DMS53 treated with DMSO at 0.1 percent for 48 hours (cell line): ENCODE measurements around the gene ADORA1.

Source experiments
- DNase-seq: peaks from one replicate; lab custom pipeline; 2025; ENCODE audit not compliant: unreplicated experiment; lab: John Stamatoyannopoulos, UW

ADORA1 gene

DNA sequence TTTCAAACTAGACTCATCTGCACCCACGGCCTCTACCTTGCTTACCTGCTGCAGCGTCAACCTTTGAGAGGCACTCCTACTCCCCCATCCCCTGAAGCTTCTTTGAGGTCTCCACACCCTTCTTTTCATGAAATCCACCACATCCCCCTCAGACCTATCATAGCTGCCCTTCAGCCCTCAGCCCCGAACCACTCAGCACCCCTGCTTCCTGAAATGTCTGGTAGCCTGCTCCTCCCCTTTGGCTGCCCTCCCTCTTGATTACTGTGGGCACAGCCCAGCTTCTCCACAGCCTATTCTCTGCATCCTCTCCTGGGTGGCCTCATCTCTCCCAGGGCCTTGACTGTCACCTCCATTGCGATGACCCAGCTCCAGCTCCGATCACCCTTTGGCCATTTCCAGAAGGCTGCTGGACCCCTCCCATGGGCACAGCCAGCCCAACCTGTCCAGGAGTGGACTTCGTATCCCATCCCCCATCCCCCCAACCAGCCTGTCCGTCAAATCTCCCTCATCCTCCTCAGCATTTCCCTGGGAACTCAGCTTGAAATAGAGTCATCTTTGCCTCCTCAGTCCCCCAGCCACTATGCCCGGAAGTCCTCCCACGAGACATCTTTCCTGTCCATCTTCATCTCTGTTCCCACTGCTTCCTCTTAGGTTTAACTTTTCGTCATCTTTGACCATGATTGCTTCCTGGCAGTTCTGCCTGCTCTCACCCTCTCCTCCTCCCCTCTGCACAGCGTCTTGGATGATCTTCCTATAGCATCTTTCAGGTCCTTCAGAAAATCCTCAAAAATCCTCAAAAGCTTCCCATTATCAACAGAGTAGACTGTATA lies 6.1 kb upstream of the ADORA1 start:
- DNase-seq = no peak

DNA sequence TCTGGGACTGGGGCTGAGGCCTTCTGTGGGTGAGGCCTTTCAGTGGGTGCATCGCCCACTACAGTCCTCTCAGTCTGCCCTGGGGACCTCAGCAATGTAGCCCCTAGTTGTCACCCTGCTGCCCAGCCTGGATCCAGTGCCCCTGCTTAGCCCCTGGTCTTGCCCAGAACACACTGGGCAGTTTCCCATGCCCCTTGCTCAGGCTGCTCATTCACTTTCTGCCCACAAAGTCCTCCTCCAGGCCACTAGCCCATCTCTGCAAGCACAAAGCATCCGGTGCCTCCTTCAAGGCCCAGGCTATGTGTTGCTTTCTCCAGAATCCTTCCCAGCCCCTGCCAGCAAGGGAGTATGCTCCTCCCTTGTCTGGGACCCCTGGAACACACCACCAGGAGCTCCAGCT lies 5.4 kb upstream of the ADORA1 start:
- no peak for DNase-seq

DNA sequence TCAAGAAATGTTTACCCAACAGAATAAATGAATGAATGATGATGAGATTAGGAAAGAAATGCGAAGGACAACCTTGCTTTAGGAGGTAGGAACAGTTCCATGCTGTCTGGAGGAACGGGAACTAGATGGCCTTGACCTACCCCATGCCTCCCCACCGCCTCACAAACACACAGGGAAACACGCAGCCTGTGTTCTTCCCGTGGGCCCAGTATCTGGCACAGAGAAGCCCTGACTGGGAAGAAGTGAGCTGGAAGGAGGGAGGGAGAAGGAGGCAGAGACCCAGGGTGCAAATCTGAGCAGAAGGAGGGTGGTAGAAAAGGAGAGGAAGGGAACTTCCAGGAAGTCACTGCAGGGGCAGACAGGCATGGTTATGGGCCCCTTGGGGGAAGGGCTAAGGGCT lies 3.5 kb upstream of the ADORA1 start:
- no peak for DNase-seq

DNA sequence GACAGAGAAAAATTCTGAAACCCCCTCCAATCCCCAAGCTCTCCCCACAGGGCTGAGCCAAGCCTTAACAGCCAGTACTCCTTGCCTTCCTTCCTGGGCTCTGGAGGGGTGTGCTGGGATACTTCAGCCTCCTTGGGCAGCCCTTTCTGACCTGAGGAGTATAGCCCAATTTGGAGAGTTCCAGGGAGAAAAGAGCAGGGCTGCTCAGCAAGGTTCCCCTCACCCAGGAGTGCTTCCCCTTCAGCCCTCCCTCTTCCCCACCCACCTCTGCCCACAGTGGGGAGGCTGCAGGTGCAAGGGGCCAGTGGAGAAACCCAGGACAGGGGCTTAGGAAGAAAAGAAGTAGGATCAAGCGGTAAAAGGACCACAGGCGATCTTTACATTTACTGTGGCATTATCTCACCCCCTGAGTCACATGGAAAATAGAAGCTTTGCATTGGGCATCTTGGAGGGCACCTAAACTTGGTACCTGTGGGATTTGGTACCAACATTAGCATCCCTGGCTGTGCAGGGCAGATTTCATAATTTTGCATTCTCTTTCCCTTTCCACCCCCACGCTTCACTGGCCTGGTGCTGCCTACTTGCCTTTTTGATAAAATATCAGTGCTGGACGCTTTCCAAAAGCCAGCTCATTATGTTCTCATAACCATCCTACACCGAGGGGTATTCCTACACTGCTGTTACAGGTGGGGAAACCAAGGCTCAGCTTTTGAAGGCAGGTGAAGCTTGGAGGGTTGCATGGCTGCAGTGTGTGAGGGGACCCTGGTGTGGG lies 2.8 kb upstream of the ADORA1 start:
- no peak for DNase-seq

DNA sequence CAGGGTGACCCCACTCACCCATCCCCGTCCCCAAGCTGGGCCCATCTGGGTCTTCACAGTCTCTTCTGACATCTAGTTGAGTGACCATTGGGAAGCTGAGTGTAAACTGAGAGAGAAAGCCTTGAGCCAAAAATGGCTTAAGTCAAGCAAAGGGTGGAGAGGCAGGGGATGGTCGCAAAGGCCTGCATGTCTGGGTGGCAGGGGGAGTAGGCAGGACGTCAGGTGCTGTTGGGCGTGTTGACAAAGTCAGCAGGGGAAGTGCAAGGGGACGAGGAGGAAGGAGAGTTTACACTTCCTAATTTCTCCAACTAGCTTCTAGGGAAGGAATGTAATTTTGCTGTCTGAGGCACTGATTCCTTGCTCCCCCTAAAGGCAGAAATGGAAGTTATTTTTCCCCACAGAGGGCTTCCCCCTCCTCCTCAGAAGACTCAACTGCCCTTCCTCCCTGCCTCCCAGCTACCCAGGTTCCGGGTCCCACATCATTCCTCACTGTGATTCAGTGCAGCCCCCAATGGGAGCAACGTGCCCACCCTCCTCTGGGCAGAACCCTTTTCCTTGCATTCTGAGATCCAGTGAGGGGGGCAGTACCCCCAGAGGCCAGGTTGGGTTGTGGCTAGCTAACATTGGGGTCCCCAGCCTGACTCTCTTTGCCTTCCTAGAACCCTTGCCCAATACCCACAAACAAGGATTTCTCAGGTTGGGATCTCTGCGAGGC lies 1.2 kb upstream of the ADORA1 start:
- DNase-seq = no peak

DNA sequence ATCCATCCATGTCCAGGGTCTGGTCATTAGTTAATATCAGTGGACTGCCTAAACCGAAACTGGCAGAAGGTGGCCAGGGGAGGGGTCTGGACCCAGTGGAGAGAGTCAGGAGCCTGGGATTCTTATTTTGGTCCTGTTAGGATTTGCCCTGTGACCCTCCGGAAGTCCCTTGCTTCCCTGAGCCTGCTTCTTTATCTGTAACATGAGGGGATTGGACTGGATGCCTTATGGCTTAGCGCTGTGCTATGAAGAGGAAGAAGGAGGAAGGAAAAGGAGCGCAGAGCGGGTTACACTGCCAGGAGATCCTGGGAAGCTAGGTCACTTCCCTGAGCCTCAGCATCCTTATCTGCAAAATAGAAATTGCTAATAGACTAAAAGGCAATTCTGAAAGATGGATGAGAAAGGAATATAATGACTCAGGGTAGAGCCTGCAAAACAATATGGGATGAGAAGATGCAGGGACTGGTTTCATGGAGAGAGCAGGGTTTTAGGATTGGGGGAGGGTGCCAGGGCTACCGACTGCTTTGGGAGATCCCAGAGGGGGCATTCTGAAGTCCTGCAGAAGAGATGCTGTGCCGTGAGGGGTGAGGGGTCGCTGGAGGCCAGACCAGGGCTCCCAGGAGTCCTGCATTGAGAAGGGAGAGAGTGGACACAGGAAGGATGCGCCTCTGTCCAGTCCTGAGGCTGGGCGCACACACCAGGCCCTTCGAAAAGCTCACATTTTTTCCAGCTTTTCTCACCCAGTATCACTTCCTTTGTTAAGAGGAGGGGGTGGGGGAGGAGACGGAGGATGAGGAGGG lies 460 bp upstream of the ADORA1 start:
- no peak for DNase-seq

DNA sequence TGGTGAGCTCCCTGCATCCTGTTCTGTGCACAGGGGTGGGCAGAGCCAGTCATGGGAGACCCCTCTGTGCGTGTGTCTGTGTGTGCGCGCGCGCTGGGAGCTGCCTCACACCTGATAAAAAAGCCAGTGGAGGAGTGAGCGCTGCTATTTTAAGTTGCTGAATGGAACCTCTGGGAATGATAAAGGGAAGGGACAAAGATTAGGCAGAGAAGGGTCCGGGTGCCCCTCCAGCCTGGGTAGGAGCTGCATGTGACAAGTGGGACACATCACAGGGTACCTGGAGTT lies 847 bp downstream of the ADORA1 start:
- DNase-seq = no peak

DNA sequence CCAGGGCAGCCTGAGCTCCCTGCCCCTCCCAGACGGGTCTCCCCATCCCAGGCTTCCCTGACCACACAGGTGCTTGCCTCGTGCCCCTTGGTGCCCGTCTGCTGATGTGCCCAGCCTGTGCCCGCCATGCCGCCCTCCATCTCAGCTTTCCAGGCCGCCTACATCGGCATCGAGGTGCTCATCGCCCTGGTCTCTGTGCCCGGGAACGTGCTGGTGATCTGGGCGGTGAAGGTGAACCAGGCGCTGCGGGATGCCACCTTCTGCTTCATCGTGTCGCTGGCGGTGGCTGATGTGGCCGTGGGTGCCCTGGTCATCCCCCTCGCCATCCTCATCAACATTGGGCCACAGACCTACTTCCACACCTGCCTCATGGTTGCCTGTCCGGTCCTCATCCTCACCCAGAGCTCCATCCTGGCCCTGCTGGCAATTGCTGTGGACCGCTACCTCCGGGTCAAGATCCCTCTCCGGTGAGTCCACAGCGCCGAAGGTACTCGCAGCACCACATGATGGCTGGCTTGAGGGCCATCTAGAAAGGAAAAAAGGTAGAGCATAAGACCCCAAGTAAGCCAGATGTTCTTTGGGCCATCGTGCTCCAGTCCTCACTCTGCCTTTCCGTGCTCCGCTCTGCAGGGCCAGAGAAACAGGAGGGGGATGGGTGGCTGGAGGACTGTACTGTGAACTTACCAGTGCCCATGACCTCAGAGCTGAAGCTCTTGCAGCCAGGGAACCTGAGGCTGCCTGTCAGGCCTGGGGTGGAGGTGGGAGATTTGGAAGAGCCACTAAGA lies 1.4 kb downstream of the ADORA1 start:
- DNase-seq = no peak

DNA sequence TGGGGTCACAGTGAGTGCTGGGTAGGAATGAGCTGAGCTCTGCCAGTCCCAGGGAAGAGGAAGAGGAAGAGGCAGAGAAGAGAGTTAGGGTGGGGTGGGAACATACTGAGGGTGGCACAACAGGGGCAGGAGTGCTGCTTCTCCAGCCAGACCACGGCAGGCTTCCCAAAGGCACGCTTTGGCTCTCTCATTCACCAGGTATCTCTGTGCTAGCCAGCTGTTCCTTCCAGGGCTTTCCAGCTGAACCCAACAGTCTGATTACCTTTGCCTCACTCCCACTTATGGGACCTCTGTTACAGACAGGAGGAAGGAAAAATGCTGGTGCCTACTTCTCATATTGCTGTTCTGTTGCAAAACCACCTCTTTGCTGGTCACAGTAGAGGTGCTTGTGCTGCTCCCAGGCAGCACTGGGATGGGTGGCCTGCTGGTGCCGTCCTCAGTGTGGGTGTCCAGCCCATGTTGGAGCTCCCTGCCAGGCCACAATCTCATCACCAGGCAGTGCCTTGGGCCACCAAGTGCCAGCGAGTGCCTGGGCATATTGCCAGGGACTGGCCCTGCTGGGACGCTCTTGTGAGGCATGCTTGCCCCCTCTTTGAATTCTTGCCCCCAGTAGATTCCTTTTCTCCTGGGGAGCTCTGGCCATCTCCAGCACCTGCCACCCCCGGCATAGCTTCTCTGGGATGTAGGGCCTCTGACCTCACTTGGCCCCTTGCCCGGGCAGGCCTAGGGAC lies 2.1 kb downstream of the ADORA1 start:
- no peak for DNase-seq

DNA sequence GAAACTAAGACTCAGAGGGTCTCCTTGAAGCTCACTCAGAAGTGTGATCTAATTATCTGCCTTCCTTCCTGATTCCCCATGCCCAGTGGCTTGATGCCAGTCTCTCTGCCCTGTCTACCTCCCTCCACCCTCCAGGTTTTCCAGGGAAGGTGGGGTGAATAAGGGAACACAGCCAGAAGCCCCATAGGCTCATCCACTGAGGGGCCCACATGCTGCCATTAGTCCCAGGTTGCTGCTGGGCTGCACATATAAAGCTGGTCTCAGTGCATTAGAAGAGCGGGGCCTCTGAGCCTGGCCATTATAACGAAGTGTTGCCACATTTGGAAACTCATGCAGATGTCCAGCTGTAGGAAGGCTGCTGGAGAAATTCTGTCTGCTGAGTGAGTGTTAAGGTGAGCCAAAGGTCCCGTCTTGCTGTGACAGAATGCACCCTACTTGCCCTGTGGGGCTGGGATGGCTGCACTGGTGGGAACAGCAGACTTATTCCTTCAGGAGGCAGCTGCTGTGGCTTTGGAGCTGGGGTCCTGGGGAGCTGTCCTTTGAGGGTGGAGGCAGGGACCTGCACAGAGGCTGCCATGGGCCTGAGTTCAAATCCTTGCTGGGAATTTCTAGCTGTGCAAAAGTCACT lies 2.9 kb downstream of the ADORA1 start:
- DNase-seq = no peak

DNA sequence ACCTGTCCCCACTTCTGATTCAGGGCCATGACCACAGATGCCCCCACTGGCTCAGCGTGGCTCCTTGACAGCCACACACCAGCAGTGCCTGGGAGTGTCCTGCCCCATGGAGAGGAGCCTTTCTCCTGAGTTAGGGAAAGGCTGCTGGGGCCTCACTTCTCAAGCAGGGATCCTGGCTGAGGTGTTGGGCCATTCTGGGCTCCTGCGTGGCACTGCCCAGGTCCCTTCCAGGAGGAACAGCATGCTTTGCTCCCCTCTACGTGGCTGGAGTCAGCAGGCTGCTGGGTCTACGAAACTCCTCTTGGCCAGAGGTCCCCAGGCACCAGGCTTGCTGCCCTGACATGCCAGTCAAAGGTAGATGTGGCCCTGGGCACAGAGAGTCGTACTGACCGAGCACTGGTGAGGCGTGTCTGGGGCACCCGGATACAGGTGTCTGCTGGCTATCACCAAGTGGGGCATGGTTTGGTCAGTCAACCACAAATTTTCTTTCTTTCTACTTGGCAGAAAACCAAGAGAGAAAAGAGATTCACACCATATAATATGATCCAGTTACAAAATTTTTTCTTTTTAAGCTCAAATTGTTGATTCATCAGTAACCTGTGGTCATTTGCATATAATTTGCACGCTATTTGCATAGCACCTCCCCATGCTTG lies 4.1 kb downstream of the ADORA1 start:
- no peak for DNase-seq

DNA sequence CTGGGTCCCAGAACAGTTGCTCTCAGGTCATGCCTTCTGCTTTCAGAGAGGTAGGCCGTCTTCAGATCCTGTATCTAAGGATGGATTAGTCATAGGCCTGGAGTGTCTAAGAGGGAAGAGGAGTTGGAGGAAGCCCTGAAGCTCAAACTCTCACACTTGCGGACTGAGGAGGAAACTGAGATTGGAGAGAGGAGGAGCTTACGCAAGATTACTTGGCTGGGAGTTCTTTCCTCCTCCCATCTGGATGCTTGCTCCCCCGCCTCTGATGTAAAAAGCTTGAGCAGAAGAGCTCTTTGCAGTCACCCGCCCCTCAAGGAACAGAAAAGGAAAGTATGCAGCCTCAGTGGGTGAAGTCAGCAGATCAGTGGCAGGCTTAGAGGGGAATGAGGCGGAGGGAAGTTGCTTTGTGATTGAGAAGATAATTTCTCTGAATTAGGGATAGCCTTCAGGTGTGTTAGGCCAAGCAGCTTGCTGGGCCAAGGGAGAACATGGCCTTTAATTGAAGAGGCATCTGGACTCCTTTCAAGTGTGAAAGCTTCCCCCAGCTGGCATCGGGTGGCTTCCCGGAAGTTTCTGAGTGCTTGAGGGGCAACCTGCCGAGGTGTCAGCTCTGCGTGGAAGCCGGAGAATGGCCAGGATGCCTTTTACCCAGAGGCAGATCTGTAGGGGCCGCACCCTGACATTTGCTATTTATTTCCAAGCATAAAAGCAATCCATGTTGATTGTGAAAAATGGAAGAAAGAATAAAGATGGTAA lies 6.6 kb downstream of the ADORA1 start:
- DNase-seq = no peak

DNA sequence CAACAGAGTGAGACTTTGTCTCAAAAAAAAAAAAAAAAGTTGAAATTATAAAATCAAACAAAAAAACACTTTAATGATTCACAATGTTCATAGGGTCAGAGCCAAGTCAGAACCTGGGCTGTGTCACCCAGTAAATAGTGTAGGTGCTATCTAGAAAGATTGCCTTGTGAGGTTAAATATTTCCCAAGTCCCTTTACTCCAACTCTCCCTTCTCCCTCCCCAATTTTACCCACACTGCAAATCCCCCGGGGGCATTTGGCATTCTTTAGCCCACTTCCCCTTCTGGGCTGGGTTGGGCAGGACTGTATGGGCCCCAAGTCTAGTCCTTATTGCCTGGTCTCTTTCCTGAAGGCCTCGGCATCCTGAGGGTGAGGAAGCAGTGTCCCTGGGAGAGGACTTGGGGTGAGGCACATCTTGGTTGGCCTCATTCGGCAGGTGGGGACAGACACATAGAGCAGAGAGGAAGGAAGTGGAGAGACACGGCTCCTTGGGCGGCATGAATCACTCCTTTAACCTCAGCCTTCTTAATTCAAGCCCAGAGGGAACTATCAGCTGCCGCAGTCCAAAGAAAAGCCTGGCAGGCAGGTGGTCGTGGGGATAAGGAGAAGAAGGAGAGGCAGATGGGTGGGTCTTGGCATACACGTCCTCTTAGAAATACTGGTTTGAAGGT lies 8.2 kb downstream of the ADORA1 start:
- no peak for DNase-seq

DNA sequence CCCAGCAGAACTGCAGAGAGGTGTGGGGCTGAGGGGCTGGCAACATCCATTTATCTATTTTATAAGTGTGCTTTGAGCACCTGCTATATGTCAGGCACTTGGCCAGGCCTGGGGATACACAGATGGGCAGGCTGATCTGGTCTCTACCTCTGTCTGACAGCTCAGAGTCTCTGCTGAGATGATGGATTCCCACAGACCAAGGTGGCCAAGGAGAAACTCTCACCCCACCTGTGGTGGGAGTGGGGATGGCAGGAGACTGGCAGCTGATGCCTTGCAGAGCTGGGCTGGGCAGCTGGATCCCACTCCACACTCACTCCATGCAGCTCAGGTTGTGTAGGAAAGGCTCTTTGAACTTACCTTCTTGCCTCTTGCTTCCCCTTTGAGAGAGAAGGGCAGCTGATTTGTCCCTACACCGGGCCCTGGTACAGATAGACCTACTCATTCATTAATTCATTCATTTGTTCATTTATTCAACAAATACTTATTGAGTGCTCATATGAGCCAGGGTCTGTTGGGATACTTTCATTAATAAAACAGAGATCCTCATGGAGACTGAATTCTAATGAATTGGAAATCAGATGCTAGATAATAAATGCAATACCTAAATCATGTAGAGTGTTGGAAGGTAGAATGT lies 9.0 kb downstream of the ADORA1 start:
- no peak for DNase-seq

DNA sequence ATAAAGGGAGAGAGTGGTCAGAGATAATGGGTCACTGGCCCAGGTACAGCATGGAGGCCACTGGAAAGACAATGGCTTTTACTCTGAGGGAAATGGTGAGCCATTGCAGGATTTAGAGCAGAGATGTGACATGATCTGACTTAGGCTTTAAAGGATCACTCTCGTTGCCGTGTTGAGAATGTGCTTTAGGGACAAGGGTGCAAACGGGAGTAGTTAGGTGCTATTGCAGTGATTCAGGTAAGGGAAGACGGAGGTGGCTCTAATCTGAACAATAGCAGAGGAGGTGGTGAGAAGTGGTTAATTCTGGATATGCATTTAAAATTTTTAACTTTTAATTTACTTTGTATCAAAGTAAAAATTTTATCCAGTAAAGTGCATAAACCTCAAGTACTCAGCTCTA lies 9.8 kb downstream of the ADORA1 start:
- DNase-seq = no peak

DNA sequence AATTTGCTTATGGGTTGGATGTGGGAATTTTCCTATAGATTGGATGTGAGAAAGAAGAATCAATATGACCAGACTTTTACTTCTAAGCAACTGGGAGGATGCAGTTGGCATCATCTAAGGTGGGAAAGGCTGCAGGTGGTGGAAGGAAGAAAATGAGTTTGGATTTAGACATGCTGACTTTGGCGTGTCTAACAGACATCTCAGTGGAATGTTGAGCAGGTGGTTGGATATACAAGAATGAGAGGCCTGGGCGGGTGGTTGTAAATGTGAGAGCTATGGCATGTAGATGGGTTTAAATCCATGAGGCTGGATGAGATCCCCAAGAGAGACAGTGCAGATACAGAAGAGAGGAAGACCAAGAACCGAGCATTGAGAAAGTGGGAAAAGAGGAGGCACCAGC lies 10.5 kb downstream of the ADORA1 start:
- DNase-seq = no peak

DNA sequence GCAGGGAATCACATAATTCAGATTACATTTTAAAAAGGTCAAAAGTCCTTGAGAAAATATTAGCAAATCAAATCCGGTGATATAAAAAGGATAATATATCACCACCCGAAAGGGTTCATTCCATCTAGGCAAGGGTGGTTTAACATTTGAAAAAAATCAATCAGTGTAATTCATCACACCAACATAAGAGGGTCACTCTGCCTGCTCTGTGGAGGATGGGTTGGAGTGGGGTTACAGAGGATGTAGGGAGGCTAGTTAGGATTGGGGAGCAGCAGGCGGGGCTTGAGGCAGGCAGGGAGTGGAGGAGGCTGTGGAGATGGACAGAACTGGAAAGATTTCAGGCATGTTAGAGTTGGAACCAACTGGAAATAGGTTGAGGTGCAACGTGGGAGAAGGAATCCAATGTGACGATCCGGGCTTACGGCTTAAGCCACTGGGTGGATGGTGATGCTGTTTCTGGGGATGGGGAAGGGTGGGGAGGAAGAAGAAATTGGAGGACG lies 12.5 kb downstream of the ADORA1 start:
- DNase-seq = no peak
